ENCODE data around the gene ANGPTL2.
A peak's percentile ranks its signal among the peaks of the same experiment; 100 is the strongest.

ANGPTL2 gene

DNA sequence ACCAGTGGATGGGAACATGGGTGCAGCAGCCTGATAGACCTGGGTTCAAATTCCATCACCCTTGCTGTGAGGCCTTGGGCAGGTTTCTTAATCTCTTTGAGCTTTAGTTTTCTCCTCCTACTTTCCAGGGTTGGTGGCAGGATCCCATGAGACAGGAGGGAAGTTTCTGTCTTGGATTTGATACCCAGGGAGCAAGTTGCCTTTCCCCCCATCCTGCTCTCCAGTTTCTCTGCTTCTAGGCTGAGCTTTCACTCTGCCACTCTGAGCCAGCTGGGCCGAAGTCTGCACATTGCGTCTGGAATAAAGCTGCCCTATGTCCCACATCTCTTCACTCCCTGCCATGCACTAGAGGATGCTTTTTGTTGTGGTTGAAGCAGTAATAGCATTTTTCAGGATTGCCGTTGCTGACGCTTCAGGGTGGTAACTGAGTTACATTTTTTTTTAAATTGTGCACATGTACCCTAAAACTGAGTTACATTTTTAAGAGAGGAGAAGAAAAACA is 40.5 kb upstream of the ANGPTL2 start:
- no peak overlapping the region for H3K4me3 ChIP-seq (ENCODE audit: low read depth, low read length)
- DNase-seq (ENCODE audit: low read depth) = no peak
- no peak for TF ChIP-seq POLR2A (IDR thresholded peaks at IDR 0.05; ENCODE audit: extremely low read depth, insufficient read length)
- TF ChIP-seq, protein P1, sequence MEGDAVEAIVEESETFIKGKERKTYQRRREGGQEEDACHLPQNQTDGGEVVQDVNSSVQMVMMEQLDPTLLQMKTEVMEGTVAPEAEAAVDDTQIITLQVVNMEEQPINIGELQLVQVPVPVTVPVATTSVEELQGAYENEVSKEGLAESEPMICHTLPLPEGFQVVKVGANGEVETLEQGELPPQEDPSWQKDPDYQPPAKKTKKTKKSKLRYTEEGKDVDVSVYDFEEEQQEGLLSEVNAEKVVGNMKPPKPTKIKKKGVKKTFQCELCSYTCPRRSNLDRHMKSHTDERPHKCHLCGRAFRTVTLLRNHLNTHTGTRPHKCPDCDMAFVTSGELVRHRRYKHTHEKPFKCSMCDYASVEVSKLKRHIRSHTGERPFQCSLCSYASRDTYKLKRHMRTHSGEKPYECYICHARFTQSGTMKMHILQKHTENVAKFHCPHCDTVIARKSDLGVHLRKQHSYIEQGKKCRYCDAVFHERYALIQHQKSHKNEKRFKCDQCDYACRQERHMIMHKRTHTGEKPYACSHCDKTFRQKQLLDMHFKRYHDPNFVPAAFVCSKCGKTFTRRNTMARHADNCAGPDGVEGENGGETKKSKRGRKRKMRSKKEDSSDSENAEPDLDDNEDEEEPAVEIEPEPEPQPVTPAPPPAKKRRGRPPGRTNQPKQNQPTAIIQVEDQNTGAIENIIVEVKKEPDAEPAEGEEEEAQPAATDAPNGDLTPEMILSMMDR (IDR thresholded peaks at IDR 0.05; ENCODE audit: low read depth, low read length) = no peak
- TF ChIP-seq, protein P2, sequence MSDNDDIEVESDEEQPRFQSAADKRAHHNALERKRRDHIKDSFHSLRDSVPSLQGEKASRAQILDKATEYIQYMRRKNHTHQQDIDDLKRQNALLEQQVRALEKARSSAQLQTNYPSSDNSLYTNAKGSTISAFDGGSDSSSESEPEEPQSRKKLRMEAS (IDR thresholded peaks at IDR 0.05; ENCODE audit: low read depth, low read length) = no peak
- TF ChIP-seq MYC (IDR thresholded peaks at IDR 0.05; ENCODE audit: low read depth, low read length) = no peak

DNA sequence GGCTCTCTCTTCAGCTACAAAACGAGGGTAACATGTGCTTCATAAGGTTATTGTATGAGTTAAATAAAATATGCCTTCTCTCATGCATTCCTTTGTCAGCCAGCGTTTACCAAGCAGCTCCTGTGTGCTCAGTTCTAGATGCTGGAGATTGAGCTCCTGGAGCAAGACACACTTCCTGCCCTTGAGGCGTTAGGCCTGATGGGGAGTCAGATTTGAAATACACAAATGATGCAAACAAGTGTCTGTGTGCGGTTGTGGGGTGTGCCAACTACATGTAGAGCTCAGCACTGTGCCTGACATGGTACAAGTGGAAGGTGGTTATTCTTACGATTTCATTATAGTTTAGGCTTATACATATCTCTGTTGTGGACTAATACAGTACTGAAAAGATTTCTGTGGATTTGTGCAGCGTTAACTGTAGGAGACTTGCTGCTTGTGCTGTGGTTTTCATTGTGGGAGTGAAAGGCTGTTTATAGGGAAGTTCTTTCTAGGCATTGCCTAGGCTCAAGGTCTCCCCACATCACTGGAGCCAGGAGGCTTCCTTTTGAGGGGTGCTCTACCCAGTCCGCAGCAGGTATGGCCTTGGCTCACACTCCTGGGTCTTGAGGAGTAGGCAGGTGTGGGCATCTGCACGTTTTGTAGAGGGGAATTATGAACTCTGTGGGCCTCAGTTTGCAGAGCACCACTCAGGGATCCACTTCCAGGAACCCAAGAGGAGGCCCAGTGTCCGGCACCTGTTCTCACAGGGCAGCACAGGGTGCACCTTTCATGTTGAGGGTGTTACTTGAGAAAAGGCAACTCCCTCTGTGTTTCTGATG is 39.8 kb upstream of the ANGPTL2 start:
- no peak overlapping the region for H3K4me3 ChIP-seq (ENCODE audit: low read depth, low read length)
- TF ChIP-seq, protein P1 (IDR thresholded peaks at IDR 0.05; ENCODE audit: low read depth, low read length) = no peak
- TF ChIP-seq MYC (IDR thresholded peaks at IDR 0.05; ENCODE audit: low read depth, low read length) (peak; percentile 35; the same call in 1 of the 2 replicates), POLR2A (IDR thresholded peaks at IDR 0.05; ENCODE audit: extremely low read depth, insufficient read length) (no peak)
- TF ChIP-seq, protein P2 (IDR thresholded peaks at IDR 0.05; ENCODE audit: low read depth, low read length) = peak; percentile 40; the same call in 1 of the 2 replicates
- peak; percentile 80 for DNase-seq (ENCODE audit: low read depth)

DNA sequence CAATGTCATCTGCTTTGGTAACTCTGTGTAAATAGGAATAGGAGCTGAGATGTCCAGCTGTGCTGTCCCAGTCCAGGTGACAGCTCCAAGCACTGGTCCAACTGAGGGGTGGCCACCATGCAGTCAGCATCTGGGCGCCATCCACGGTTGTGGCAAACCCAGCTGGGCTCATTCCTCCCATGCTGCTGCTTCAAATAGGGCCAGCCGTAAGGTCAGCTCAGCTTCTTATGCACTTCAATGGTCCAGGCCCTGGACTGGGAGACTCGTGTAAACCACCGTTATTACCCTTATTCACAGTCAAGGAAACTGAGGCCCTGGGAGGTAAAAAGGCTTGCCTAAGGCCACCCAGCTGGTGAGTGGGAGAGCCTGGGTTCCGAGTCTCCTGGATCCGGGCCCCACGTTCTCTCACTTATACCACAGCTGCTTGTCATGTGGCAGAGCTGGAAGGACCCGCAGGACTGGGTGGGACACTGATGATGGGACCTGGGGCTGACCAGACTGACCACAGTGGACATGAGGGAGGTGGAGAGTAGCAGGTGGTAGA is 38.7 kb upstream of the ANGPTL2 start:
- TF ChIP-seq MYC (IDR thresholded peaks at IDR 0.05; ENCODE audit: low read depth, low read length) (no peak), POLR2A (IDR thresholded peaks at IDR 0.05; ENCODE audit: extremely low read depth, insufficient read length) (no peak)
- TF ChIP-seq, protein P2 (IDR thresholded peaks at IDR 0.05; ENCODE audit: low read depth, low read length) = no peak
- TF ChIP-seq, protein P1 (IDR thresholded peaks at IDR 0.05; ENCODE audit: low read depth, low read length) = no peak
- no peak overlapping the region for H3K4me3 ChIP-seq (ENCODE audit: low read depth, low read length)
- DNase-seq (ENCODE audit: low read depth) = no peak

DNA sequence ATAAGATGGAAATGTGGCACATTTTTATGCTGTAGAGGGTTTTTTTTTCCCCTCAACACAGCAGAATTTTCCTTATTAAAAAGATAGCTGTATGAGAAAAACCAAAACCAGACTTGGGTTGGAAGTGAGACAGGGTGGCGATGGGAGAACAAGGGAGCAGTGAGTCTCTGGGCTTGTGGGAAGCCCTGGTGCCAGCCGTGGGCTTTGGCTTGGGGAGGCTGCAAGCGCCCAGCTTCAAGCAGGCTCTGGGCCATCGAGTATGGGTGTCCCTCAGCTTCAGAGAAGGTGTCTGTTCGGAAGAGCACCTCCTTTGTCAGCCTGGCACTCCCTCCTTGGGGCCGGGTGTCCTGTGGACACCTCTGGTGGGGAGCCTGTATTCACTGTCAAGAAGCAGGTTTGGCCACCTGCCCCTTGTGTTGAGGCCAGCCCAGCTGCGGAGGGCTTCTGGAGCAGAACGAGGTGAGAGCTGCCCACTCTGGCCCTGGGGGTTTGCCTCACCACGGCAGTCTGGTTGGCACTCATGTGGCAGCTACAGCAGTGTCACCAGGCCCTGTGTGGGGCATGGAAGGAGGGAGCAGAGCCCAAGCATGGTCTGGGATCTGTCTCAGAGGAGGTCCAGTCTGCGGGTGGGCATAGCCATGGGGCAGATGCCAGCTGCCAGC is 37.6 kb upstream of the ANGPTL2 start:
- H3K4me3 ChIP-seq (ENCODE audit: low read depth, low read length) = no peak overlapping the region
- TF ChIP-seq, protein P2 (IDR thresholded peaks at IDR 0.05; ENCODE audit: low read depth, low read length) = no peak
- TF ChIP-seq MYC (IDR thresholded peaks at IDR 0.05; ENCODE audit: low read depth, low read length) = no peak
- no peak for TF ChIP-seq POLR2A (IDR thresholded peaks at IDR 0.05; ENCODE audit: extremely low read depth, insufficient read length)
- TF ChIP-seq, protein P1 (IDR thresholded peaks at IDR 0.05; ENCODE audit: low read depth, low read length) = no peak
- no peak for DNase-seq (ENCODE audit: low read depth)

DNA sequence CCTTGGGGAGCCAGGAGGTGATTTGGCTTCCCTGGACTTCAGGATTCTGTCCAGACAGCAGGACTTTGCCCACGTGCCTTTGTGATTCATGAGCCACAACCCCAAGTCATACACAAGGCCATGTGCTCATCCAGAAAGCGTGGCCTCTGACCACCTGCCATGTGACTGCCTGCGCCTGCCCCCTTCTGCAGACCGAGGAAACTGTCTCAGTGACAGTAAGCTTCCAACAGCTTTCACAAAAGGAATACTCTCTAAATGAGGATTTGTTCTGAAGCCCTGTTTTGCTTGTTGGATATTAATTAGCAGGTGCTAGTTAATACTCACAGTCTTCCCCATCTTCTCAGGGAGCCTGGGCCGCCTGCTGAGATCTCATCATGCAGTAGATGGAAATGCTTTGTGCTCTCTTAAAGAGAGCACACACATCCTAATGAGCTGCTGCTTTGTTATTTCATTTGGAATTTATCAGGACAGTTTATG is 36.9 kb upstream of the ANGPTL2 start:
- TF ChIP-seq POLR2A (IDR thresholded peaks at IDR 0.05; ENCODE audit: extremely low read depth, insufficient read length) (no peak), MYC (IDR thresholded peaks at IDR 0.05; ENCODE audit: low read depth, low read length) (peak; percentile 95)
- TF ChIP-seq, protein P1 (IDR thresholded peaks at IDR 0.05; ENCODE audit: low read depth, low read length) = no peak
- TF ChIP-seq, protein P2 (IDR thresholded peaks at IDR 0.05; ENCODE audit: low read depth, low read length) = peak; percentile 98
- no peak overlapping the region for H3K4me3 ChIP-seq (ENCODE audit: low read depth, low read length)
- peak; percentile 48 for DNase-seq (ENCODE audit: low read depth)

Measured in NB4 (cell line).